ENCODE data around the gene VSTM1.

Gene VSTM1

GRCh38 chr19:54063350-54064116 lies at the start of gene VSTM1:
VSTM1 (minus strand) TSS chr19:54063897; CDS start chr19:54063777, 120 bp downstream.
- Histone ChIP-seq H3K27ac (ENCODE audit: low read length) (no peak within 1 kb of the TSS), H3K9me3 (replicated peaks; ENCODE audit: insufficient read depth, low read length) (no peaks in the 10 kb centered on the region), H3K9me2 (replicated peaks; ENCODE audit: insufficient read depth, low read length) (no peaks in the 10 kb centered on the region), H3K4me1 (ENCODE audit: low read length) (no peaks in the 10 kb centered on the region), H2AFZ (ENCODE audit: low read length) (no peak within 1 kb of the TSS), H3K27me3 (replicated peaks; ENCODE audit: insufficient read depth, low read length) (peaks cover 45% of the 10 kb centered on the region), H3K79me2 (ENCODE audit: low read length) (no peaks in the 10 kb centered on the region), H4K20me1 (ENCODE audit: insufficient read depth, low read length) (no peaks in the 10 kb centered on the region), H3K4me3 (ENCODE audit: low read length) (no peak within 1 kb of the TSS), H3K4me2 (ENCODE audit: low read depth, low read length) (no peak within 1 kb of the TSS), H3F3A (ENCODE audit: insufficient read depth, low read length) (no peaks in the 10 kb centered on the region), H3K9ac (ENCODE audit: low read length) (no peak within 1 kb of the TSS), H3K36me3 (replicated peaks; ENCODE audit: insufficient read depth, low read length) (no peaks in the 10 kb centered on the region)
- DNase-seq = no peak
- no peak for TF ChIP-seq EZH2 (optimal IDR thresholded peaks at IDR 0.05; ENCODE audit: low read depth, low read length)
- TF ChIP-seq EZH2phosphoT487 (IDR thresholded peaks at IDR 0.05; ENCODE audit: low read length) = no peak
- no peak for TF ChIP-seq CTCF (IDR thresholded peaks at IDR 0.05; ENCODE audit: low read length)

GRCh38 chr19:54109651-54110050 lies 46.0 kb upstream of the VSTM1 start:
- no peak for DNase-seq
- Histone ChIP-seq H3K4me2 (ENCODE audit: low read depth, low read length) (no peak overlapping the region), H3K36me3 (replicated peaks; ENCODE audit: insufficient read depth, low read length) (no peaks in the 10 kb centered on the region), H3K79me2 (ENCODE audit: low read length) (peaks cover 15% of the 10 kb centered on the region), H3K9me3 (replicated peaks; ENCODE audit: insufficient read depth, low read length) (no peaks in the 10 kb centered on the region), H3F3A (ENCODE audit: insufficient read depth, low read length) (no peaks in the 10 kb centered on the region), H4K20me1 (ENCODE audit: insufficient read depth, low read length) (no peaks in the 10 kb centered on the region), H3K4me3 (ENCODE audit: low read length) (no peak overlapping the region), H3K27me3 (replicated peaks; ENCODE audit: insufficient read depth, low read length) (no peaks in the 10 kb centered on the region), H3K9me2 (replicated peaks; ENCODE audit: insufficient read depth, low read length) (no peaks in the 10 kb centered on the region), H2AFZ (ENCODE audit: low read length) (no peak overlapping the region), H3K27ac (ENCODE audit: low read length) (no peak overlapping the region), H3K9ac (ENCODE audit: low read length) (no peak overlapping the region), H3K4me1 (ENCODE audit: low read length) (no peaks in the 10 kb centered on the region)
- TF ChIP-seq CTCF (IDR thresholded peaks at IDR 0.05; ENCODE audit: low read length) (no peak), EZH2 (optimal IDR thresholded peaks at IDR 0.05; ENCODE audit: low read depth, low read length) (no peak), EZH2phosphoT487 (IDR thresholded peaks at IDR 0.05; ENCODE audit: low read length) (no peak)

GRCh38 chr19:54108496-54108895 lies 44.8 kb upstream of the VSTM1 start:
- DNase-seq = no peak
- H2AFZ ChIP-seq (ENCODE audit: low read length) = no peak overlapping the region
- no peak overlapping the region for H3K4me2 ChIP-seq (ENCODE audit: low read depth, low read length)
- no peak overlapping the region for H3K27ac ChIP-seq (ENCODE audit: low read length)
- H3K36me3 ChIP-seq (replicated peaks; ENCODE audit: insufficient read depth, low read length) = no peaks in the 10 kb centered on the region
- no peaks in the 10 kb centered on the region for H4K20me1 ChIP-seq (ENCODE audit: insufficient read depth, low read length)
- no peaks in the 10 kb centered on the region for H3K9me3 ChIP-seq (replicated peaks; ENCODE audit: insufficient read depth, low read length)
- H3K9ac ChIP-seq (ENCODE audit: low read length) = no peak overlapping the region
- peaks cover 23% of the 10 kb centered on the region for H3K79me2 ChIP-seq (ENCODE audit: low read length)
- no peak overlapping the region for H3K4me3 ChIP-seq (ENCODE audit: low read length)
- no peaks in the 10 kb centered on the region for H3K4me1 ChIP-seq (ENCODE audit: low read length)
- TF ChIP-seq EZH2 (optimal IDR thresholded peaks at IDR 0.05; ENCODE audit: low read depth, low read length) (no peak), CTCF (IDR thresholded peaks at IDR 0.05; ENCODE audit: low read length) (no peak), EZH2phosphoT487 (IDR thresholded peaks at IDR 0.05; ENCODE audit: low read length) (no peak)
- H3K27me3 ChIP-seq (replicated peaks; ENCODE audit: insufficient read depth, low read length) = no peaks in the 10 kb centered on the region
- H3K9me2 ChIP-seq (replicated peaks; ENCODE audit: insufficient read depth, low read length) = no peaks in the 10 kb centered on the region
- H3F3A ChIP-seq (ENCODE audit: insufficient read depth, low read length) = no peaks in the 10 kb centered on the region
